GM21825 (cell line): ENCODE results near the gene FLYWCH1.
A peak's percentile ranks its signal among the peaks of the same experiment; 100 is the strongest.

Experiments used
- ATAC-seq: cut with Tn5 transposase; IDR thresholded peaks from one replicate; pipeline ENCODE4 v1.9.1; 2021; ENCODE audit warnings: mild to moderate bottlenecking, moderate library complexity; ENCODE audit not compliant: unreplicated experiment

Gene FLYWCH1

DNA sequence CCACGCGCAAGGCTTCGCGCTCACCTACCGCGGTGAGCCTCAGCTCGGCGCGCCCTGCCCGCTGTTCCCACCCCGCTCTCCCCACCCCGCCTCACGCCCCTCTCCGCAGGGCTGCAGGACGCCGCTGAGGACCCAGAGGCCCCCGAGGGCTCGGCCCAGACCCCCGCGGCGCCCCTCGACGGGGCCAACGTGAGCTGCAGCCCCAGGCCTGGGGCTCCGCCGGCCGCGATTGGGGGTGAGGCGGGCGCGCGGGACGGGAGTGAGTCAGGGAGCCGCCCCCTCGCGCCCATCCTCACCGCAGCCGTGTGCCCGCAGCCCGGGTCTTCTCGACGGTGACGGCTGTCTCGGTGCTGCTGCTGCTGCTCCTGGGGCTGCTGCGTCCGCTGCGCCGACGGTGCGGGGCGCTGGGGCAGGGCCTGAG is 55.5 kb downstream of the FLYWCH1 start:
- ATAC-seq = no peak

DNA sequence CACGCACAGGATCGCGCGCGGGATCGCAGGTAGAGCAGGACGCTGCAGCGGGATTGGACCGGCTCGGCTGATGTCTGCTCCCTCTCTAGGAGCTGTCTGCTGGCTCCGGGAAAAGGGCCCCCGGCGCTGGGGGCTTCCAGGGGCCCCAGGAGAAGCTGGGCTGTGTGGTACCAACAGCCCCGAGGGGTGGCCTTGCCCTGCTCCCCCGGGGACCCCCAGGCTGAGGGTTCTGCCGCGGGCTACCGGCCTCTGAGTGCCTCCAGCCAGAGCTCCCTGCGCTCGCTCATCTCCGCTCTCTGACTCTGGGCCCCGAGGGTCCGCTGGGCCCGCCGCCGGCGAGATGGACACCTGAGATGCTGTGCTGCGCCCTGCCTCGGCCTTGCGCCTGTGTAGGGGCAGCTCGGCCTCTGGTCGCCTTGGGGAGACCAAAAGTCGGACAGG is 56.0 kb downstream of the FLYWCH1 start:
- no peak for ATAC-seq

DNA sequence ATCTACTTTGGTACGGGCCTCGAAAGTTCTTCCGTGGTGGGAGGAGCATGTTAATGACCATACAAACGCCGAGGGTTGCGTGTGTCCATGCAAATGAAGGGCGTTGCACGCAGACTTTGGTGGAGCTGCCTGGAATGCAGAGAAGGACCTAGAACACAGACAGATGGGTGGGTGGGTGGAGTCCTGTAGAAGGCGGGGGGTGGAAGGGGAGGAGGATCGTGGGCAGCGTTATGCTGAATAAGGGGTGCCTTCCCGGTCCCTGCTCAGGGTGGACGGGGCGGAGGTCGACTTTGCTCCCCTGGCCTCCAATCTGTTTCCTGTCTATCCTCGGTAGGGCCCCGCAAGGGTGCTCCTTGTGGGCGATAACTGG is 56.6 kb downstream of the FLYWCH1 start:
- ATAC-seq = no peak

DNA sequence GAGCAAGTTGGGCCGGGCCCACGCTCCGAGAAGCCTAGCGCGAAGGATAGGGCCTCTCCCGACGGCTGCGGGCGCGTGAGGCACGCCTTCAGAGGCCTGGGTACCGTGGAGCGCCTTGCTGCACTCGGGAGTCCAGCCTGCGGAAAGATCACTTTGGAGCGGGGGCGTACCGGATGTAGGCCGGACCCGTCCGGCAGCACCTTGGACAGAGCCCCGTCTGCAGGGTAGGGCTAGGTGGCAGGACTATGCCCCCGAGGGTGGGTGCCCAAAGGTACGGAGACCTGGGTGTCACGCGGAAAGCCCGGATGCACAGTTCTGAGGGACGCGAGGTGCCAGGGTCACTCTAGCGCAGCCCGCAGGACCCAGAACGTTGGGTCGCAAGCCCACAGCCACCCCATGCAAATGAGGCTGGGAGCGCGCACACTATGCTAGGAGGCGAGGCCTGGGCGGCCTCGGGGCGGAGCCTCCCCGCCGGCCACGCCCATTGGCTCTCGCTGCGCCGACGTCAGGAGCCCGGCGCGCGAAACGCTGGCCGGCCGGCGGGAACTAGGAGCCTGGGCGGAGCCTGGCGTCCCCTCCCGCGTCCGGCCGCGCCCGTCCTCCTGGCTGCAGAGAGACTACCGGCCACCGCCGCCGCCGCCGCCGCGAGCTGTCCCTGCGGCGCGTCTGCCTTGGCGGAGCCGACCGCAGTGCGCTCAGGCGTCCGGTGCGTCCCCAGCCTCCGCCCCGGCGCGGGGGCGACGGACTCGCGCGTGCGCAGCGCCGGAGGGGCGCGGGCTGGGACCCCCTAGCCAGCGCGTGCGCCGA is 57.2 kb downstream of the FLYWCH1 start, which contains the start of gene PAQR4:
Gene PAQR4, plus strand, starts transcription at position 611 of the 807 bp plus-strand sequence. CDS start 327 bp downstream, outside the sequence.
- peak; percentile 60 for ATAC-seq

DNA sequence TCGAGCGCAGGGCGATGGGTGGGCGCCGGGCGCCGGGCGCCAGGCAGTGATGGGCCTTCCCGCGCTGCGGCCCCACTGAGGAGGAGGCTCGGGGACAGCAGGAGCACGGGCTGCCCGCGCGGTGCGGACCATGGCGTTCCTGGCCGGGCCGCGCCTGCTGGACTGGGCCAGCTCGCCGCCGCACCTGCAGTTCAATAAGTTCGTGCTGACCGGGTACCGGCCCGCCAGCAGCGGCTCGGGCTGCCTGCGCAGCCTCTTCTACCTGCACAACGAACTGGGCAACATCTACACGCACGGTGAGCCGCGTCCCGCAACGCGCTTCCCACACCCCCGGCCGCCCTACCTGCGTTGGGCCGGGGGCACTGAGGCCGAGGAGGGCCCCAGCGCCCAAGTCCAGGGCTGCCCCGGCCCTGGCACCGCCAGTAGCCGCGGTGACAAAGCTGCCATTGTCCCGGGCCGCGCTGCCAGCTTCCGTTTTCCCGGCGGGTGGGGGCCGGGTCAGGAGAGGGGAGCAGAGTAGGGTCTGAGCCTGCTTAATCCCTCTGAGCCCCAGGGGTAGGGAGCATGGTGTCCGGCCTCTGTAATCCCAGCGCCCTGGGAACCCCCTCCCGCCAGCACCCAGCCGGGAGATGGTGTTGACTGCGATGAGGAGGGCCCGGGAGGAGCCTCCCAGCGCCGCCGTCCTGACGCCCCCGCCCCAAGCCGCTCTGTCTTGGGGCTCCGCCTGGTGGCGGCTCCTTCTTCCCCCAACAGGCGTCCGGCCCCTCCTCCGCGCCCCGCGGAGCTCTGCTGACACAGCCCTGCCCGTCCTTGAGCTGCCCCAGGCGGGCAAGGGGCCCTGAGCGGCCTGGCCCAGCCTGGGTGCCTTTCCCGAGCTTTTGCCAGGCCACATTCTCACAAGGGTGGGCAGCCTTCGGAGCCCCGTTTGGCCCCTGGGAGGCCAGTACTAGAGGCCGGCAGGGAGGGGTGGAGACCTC is 58.1 kb downstream of the FLYWCH1 start:
- ATAC-seq = no peak

DNA sequence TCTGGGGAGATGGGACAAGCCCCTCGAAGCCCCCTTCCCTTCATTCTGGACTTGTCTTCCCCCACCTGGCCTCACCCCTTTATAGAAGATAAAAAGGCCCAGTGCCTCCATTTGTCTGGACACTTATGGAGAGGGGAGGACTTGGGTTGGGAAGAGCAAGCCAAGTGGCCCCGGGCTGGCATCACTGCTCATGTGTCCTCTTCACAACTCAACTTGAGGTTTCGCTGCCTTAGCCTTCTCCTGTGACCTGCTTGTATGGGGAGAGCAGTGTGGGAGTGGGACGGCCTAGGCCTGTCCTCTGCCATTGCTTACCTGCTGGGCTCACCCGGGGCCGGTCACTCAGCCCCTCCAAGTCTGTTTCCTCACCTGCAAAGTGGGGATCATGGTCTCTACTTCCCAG is 58.8 kb downstream of the FLYWCH1 start:
- ATAC-seq = no peak

DNA sequence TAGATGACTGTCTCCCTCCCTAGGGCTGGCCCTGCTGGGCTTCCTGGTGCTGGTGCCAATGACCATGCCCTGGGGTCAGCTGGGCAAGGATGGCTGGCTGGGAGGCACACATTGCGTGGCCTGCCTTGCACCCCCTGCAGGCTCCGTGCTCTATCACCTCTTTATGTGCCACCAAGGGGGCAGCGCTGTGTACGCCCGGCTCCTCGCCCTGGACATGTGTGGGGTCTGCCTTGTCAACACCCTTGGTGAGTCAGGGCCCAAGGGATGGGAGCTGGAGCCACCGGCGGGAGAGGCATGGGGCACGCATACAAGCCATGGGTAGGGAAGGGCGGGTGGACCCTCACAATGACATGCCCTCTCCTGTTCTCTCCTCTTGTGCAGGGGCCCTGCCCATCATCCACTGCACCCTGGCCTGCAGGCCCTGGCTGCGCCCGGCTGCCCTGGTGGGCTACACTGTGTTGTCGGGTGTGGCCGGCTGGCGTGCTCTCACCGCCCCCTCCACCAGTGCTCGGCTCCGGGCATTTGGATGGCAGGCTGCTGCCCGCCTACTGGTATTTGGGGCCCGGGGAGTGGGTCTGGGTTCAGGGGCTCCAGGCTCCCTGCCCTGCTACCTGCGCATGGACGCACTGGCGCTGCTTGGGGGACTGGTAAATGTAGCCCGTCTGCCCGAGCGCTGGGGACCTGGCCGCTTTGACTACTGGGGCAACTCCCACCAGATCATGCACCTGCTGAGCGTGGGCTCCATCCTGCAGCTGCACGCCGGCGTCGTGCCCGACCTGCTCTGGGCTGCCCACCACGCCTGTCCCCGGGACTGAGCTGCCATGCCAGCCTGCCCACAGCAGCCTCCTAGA is 59.6 kb downstream of the FLYWCH1 start:
- ATAC-seq = no peak

DNA sequence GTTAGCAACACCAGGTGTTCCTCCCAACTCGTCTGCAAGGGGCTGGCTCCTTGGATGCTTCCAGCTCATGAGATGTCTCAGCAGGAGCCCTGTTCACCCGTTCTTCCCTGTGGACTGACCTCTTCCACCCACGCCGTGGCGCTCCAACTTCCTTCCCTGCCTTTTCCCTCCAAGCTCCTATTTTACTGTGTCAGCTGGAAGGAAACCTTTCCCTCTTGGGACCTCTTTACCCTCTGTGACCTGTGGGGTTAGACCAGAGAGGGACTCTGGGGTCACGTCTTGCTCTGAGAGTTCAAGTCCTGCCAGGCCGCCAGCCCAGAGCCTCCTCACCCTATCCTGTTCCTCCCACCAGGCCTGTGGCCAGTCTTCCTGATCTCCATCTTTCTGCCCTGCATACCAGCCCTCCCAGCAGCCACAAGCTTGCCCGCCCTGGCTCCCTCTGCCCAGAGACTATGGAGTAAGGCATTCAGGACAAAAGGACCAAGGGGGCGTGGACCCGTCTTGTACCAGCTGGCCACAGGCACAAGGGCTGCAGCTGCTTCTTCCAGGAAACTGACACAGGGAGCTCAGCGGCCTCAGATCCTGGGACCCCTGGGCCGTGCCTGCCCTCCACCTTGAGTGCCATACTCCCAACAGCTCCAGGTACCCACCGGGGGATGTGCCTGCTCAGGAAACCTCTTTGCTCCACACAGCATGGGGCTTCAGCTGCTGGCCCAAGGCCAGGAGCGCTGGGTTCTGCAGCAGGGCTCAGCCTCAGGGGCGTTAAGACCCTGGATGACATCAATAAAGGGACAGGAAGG is 60.5 kb downstream of the FLYWCH1 start:
- ATAC-seq = no peak

DNA sequence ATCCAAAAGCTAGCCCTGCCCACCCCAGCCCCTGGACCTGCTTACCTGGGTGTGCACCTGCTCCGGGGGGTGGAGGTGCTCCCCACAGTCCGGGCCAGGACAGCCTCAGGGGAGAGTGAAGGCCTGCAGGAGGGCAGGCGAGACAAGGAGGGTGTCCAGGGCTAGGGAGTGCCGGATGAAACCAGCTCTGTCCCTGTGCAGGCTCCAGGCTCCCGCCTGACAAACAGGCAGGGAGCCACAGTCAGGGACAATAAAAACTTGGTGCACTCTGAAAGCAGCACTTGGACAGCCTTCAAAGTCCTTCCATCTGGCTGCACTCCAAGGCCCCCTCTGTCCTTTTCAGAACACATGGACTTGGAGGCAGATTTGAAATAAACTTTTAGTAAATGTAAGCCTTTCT is 61.4 kb downstream of the FLYWCH1 start:
- no peak for ATAC-seq

DNA sequence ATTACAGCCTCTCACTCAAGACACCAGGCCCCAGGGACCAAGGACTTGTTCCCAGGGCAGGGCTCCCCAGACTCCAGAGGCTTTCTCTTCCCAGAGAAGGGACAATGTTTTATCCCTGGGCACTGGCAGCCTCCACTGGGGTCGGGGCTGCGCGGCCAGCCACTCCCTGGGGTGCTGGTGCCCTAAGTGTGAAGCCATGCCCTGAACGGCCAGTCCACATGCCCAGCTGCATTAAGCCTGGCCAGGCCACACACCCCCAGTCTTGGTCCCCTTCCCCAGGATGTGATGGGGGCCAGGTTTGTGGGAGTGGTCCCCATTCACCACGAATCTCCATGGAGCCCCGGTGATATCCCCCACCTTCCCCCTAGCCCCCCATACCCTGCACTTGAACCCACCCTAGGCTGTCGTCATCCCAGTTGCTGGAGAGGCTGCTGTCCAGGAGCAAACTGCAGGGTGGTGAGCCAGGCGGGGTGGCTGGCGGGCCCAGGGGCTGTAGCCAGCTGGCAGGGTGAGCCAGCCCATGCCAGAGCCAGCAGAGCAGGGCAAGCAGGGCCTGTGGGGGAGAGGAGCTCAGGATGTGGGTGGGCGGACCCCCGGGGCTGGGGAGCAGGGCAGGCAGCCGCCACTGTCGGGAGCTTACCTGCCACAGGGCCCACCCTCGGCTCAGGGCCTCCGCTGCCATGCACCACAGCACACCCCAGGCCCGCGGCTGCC is 62.0 kb downstream of the FLYWCH1 start:
- no peak for ATAC-seq

DNA sequence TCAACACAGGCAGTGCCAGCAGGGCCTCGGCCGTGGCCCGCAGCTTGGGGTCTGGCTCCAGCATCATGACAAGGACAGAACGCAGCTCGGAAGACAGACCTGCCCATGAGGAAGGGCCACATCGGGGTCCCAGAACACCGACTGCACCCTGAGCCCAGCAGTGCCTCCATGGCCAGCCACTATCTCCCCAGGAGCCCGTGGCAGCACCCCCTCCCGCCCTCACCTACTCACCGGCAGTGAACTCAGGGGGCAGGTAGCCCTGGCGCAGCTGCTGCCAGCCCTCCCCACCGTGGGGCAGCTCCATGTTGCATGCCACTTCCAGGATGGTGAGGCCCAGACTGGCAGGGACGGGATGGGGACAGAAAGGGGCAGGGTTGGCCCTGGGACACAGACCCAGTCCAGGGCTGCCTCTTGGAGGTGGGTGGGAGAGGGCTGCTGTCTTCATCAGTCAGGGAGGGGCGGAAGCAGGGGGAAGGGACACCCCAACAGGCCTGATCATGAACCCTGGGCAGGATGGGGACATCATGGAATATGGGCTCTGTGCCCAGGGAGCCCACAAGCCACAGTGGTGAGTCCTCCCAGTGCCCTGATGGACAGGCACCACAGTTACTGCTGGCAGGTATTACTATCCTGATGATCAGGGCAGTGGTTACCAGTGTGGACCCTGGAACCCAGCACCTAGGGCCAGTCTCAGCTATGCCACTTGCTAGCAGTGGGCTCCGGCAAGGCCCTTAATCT is 62.8 kb downstream of the FLYWCH1 start:
- no peak for ATAC-seq

DNA sequence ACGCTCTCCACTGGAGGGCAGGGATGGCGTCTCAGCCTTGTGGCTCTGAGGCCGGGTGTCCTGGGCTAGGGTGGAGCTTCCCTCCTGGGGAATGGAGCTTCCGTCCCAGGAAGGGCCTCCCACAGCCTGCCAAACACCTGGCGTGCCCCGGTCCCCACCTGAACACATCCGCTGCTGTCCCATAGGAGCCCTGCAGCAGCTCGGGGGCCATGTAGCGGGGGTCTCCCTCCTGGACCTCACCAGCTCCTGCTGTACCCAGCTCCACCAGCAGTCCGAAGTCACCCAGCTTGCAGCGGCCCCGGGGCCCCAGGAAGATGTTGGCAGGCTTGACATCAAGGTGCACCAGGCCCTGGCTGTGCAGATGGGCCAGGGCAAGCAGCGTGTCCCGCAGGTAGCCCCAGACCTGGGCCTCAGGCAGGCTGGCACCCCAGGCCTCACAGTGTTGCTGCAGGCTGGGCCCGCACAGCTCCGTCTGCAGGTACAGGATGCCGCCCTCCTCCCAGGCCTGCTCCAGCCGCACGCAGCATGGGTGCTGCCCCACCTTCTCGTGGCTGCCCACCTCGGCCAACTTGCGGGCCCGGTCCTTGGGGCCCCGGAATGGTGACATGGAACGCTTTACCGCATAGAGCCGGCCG is 63.5 kb downstream of the FLYWCH1 start:
- no peak for ATAC-seq

DNA sequence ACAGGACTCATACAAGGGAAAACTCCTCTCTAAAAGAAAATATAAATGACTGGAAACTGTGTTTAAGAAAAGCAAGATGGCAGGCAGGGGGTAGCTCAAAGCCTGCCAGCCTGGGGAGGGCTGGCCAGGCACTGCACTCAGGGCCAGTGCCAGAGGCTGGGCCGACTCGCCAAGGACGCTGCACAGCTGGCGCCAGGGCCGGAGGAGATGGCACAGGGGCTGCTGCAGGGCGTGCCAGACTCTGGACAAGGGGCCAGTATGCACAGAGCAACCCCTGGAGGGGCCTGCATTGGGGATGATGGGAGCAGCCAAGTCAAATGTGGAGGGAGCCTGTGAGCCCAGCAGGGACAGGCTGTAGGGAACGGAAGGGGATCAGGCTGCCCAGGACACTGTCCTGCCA is 64.5 kb downstream of the FLYWCH1 start:
- ATAC-seq = no peak

DNA sequence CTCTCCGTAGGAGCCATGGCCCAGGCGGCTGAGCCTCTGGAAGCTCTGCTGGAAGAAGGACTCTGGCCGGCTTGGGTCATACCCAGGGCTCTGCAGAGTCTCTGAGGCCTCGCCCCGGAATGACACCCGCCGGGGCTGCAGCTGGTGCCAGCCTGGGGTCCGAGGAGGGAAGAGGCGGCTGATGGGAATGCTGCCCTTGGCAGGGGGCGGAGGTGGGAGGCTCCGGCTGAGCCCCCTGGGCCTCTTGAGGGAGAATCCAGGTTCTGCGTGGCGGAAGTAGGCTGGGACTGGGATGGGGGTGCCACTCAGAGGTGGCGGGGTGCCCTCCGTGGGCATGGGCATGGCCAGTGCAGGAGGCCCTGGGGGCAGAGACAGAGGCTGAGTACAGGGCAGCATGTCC is 64.9 kb downstream of the FLYWCH1 start:
- ATAC-seq = no peak

DNA sequence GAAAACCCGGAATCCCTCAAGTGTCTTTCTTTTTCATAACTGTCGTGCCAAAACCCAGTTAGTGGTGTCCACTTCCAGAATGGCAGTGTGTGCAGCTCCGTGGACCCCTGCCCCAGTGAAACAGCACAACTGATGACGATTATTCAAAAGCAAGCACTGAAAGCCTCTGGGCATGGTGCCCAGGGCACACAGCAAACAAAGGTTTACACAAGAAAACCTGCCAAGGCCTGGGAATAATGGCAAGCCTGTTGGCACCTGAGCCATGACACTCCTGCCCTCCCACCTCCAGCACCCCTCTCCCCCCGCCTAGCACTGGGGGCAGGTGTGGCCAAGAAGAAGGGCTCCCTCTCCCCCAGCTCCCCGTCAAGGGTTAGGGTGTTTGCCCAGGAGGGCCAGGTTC is 65.7 kb downstream of the FLYWCH1 start:
- ATAC-seq = no peak

DNA sequence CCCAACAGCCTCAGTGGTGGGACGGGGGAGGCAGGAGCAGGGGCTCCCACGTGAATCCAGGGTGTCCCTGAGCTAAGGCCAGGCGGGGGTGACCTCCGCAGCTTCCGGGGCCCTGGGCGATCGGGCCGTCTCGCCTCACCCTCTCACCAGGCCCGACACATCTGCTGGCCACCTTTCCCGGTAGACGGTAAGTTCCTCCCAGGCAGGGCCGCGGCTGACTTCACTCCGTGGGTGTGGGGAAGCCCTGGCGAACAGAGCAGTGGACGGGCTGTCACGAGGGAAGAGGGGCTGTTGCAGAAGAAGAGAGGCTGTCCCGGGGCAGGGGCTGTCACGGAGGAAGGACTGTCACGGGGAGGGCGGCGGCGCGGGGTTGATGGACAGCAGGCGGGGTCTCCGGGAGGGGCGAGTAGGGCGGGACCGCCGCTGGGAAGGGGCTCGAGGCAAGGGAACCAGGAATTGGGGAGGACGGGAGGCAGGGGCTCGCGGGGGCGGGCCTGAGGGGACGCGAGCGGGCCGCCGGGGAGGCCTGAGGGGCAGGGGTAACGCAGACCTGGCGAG is 68.0 kb downstream of the FLYWCH1 start:
- ATAC-seq = peak; percentile 2

DNA sequence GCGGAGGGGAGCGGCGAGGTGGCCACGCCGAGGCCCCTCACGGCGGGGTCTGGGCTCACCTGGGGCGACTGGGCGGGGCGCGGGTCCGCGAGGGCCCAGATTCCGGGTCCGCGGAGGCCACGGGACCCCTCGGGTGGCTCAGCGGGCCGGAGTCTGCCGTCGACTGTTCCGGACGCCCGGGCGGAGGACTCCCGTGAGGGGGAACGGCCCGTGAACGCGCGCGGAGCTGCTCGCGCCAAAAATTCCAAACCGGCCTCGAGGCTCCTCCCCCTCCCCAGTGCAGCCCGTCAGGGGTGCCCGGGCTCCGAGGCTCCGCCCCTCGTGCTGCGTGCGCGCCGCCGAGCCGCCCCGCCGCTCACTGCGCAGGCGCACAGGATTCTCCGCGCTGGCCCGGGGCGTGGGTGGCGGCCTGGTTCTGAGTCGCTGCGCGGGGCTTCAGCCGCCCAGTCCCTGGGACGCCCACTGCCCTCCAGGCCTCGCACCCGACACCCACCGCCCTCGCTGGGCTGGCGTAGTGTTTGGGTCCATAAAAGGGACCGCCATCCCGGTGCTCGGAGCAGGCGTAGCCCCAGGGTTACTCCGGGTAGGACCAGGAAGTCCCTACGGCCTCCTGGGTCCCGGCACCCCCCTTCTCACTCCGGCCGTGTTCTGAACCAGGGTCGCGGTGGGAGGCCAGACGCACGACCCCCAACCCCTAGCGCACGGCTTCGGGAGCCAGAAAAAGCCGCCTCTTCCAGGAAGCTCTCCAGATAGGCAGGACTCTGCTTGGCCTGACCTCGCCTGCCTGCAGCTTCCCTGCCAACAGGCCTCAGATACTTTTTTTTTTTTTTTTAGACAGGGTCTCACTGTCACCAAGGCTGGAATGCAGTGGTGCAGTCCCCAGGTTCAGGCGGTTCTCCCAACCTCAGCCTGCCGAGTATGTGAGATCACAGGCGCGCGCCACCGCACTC is 68.8 kb downstream of the FLYWCH1 start, which contains the start of gene PKMYT1:
Gene PKMYT1, minus strand, starts transcription at position 220 of the 950 bp plus-strand sequence. CDS start 789 bp downstream, outside the sequence.
- ATAC-seq = peak; percentile 70
